ENCODE results near the gene GFRA1.

DNA sequence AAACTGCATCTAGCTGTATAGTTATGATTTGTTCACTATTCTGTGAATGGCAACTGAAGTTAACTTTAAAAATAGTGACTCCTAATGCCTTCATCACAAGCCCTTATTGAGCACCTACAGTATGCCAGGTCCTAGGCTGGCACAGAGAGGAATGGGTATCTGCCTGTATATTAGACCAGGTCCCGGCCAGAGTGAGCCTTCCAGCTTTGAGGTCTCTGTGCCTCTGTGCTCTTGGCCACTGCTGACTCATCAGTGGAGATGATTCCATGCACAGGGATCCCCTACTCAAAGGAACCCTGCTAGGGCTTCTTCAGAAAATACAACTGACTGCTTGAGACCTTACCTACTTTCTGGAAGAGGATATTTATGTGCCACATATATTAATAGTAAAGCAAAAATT lies 118.4 kb downstream of the GFRA1 start:
- TF ChIP-seq, protein P1, sequence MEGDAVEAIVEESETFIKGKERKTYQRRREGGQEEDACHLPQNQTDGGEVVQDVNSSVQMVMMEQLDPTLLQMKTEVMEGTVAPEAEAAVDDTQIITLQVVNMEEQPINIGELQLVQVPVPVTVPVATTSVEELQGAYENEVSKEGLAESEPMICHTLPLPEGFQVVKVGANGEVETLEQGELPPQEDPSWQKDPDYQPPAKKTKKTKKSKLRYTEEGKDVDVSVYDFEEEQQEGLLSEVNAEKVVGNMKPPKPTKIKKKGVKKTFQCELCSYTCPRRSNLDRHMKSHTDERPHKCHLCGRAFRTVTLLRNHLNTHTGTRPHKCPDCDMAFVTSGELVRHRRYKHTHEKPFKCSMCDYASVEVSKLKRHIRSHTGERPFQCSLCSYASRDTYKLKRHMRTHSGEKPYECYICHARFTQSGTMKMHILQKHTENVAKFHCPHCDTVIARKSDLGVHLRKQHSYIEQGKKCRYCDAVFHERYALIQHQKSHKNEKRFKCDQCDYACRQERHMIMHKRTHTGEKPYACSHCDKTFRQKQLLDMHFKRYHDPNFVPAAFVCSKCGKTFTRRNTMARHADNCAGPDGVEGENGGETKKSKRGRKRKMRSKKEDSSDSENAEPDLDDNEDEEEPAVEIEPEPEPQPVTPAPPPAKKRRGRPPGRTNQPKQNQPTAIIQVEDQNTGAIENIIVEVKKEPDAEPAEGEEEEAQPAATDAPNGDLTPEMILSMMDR (IDR thresholded peaks at IDR 0.05): no peak
- no peak for TF ChIP-seq EZH2 (IDR thresholded peaks at IDR 0.05)
